GM20000 (cell line): ENCODE results near the gene CEP95.

Source experiments
- DNase-seq: peaks from one replicate; pipeline ENCODE4 v3.0.0; 2012; ENCODE audit warnings: low spot score
- TF ChIP-seq, protein P1 (sequence below): IDR thresholded peaks from 2 replicates; pipeline ENCODE4 v1.5.1; 2012; ENCODE audit warnings: mild to moderate bottlenecking, control low read depth; ENCODE audit errors: extremely low read depth, missing control alignments

Gene CEP95

DNA sequence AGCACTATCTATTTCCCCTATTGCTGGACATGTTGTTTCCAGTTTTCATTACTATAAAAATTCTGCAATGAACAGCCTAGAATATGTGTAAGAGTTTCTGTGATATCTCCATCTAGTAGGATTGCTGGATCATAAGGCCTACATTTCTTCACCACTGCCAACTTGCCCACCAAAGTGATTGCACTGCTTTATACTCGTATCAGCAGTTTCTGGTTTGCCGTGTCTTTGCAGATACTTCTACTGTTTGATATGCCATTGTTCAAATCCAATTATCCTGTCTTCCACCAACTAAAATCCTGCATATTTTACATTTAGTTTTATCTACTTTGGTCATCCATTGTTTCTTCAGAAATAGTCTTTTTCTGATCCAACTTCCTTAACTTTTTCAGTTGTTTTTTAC, 21.1 kb downstream of the CEP95 start:
- TF ChIP-seq, protein P1, sequence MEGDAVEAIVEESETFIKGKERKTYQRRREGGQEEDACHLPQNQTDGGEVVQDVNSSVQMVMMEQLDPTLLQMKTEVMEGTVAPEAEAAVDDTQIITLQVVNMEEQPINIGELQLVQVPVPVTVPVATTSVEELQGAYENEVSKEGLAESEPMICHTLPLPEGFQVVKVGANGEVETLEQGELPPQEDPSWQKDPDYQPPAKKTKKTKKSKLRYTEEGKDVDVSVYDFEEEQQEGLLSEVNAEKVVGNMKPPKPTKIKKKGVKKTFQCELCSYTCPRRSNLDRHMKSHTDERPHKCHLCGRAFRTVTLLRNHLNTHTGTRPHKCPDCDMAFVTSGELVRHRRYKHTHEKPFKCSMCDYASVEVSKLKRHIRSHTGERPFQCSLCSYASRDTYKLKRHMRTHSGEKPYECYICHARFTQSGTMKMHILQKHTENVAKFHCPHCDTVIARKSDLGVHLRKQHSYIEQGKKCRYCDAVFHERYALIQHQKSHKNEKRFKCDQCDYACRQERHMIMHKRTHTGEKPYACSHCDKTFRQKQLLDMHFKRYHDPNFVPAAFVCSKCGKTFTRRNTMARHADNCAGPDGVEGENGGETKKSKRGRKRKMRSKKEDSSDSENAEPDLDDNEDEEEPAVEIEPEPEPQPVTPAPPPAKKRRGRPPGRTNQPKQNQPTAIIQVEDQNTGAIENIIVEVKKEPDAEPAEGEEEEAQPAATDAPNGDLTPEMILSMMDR = no peak

DNA sequence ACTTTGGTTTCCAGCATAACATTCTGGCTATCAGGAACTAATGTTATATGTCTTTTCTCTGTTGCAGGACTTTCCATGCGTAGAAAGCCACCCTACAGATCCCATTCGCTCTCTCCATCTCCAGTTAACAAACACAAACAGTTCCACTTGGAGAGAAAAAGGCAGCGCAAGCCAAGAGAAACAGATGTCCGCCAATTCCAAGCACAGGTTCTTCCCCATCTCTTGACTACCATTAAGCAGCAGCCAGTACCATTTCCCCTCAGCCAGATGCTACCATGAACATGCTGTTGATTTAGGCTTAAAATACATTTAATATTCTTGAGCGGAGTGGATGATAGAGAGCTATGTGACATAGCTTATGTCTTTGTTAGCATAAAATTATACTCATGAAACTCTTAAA, 22.4 kb downstream of the CEP95 start:
- TF ChIP-seq, protein P1 = no peak
- no peak for DNase-seq

More for the DNA sequence above, 21.1 kb downstream of the CEP95 start:
- DNase-seq = no peak

DNA sequence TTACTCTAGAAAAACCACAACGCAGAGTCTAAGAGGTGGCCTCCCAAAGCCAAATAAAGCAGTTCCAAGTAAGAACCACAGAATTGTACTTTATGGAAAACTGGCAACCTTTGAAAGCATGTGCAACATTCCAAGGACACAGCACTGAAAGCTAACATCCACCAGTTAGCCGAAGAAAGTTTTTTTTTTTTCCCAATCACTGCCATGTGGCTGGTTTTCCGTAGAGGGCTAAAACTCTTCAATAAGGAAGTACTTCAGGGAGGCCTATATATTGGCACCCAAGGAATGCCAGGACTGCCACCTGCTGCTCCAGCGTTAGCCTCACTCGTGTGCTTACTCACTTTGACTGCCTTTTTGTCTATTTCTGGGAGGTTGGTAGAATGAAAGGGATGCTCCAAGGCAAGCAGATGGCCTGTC, 25.2 kb downstream of the CEP95 start:
- TF ChIP-seq, protein P1 = no peak
- DNase-seq = no peak

DNA sequence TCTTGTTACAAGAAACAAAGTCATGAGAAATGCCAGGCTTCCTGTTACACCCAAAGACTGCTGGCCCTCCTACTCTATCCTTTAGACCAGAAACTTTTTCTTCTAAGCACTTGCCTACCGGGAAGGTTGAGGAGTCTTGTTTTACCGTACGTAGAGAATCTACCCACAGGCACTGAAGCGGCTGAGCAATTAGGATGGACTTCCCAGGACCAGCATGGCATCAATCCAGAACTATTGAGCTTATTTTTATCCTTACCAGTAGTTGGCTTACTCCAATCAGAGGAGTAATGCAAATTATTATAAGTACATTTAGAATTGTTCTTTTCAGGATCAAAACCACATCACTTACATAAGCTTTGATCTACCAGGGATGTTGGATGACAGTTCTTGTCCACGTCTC, 25.6 kb downstream of the CEP95 start:
- no peak for DNase-seq
- TF ChIP-seq, protein P1 = no peak

DNA sequence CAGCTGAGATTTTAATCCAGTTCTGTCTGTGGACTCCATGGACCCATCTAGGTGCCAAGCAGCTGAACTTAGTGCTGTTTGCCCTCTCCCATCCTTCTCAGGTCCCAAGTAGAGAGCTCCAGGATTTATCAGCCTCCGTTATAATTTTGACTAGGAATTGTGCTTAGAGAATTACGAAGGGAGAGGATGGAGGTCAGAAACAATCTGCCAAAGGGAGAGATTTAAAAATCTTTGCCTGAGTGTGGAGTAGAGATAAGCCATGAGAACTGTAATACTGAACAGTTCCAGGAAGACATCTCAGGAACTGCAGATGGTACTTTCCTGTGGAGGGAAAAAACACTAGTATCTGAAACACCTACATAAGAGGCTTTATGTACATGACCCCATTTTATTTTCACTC, 27.0 kb downstream of the CEP95 start:
- DNase-seq = no peak
- TF ChIP-seq, protein P1 = no peak

DNA sequence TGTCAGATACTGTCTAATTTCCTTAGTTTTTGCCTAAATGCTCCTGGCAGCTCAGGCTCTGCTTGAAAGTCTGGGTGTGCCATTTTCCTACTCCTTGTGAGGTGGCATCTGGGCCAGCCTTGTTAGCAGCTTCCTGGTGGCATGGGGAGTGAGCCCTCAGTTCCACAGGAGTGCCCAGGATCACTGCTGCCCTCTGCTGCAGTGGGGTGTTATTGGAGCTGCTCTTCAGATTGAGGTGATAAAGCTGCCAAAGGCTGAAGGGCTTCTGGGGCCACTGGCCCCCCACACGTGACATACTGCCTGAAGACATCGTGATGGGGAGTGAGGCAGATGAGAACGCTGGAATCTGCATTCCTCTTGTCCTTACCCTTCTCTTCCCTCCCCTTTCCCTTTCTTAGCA, 27.4 kb downstream of the CEP95 start:
- TF ChIP-seq, protein P1 = no peak
- DNase-seq = no peak

DNA sequence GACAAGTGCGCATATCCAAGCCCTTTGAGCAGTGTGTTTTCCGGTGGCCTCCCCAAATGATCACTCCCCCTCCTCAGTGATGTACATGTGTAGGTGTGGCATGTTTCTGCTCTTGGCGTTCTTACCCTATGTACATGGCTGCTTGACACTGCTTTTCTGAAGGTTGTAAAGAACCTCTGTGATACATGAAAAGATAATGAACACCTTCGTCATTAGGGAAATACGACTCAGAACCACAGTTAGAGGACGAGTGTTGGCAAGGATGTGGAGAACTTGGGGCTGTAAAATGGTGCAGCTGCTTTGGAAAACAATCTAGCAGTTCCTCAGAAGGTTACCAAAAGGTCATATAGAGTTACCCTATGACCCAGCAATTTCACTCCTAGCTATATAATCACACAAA, 28.6 kb downstream of the CEP95 start:
- TF ChIP-seq, protein P1 = no peak
- no peak for DNase-seq
